ENCODE results near the gene LRMDA. TPM values are rescaled to one million over a fixed set of nuclear protein-coding genes. Genes with fewer than 3 reads are reported as not detected.

LRMDA gene
- total RNA-seq, 1 experiment from 2014 or later = 4.8 TPM

- H3K36me3 ChIP-seq (ENCODE audit: control insufficient read depth in 1 of 2, insufficient read depth in 2 of 2, low read length in 2 of 2) = no peaks in the 10 kb centered on the region
- no peaks in the 10 kb centered on the region for H4K20me1 ChIP-seq (ENCODE audit: insufficient read depth)
- peaks cover 0 to 8% of the 10 kb centered on the region in 2 experiments; a peak in 1 of 4 replicates for H3K4me1 ChIP-seq (ENCODE audit: control insufficient read depth in 1 of 2, insufficient read depth in 2 of 2, low read length in 2 of 2)
- H3K27ac ChIP-seq (ENCODE audit: low read depth, low read length) = no peak overlapping the region
- TF ChIP-seq POLR2AphosphoS5 (IDR thresholded peaks at IDR 0.05; ENCODE audit: low read depth, low read length) = no peak
- TF ChIP-seq EZH2 (IDR thresholded peaks at IDR 0.05) = no peak
- no peak for TF ChIP-seq ATF3 (IDR thresholded peaks at IDR 0.05)
- no peak for TF ChIP-seq EGR1 (IDR thresholded peaks at IDR 0.05; ENCODE audit: low read depth)
- no peak for TF ChIP-seq YY1 (IDR thresholded peaks at IDR 0.05; ENCODE audit: extremely low read depth, insufficient replicate concordance, low read depth, low read length)
- no peak for TF ChIP-seq CTCF (IDR thresholded peaks at IDR 0.05 in 2 of 3, conservative IDR thresholded peaks at IDR 0.05 in 1 of 3; ENCODE audit: borderline replicate concordance in 1 of 3, insufficient read depth in 1 of 3, low read depth in 2 of 3, low read length in 2 of 3)
- no peak for TF ChIP-seq ZFX (IDR thresholded peaks at IDR 0.05)
- H3K4me2 ChIP-seq (ENCODE audit: low read length) = no peak overlapping the region
- ATAC-seq (no peak), DNase-seq (ENCODE audit: low read depth, low spot score) (no peak)
- RAD21 ChIA-PET (ENCODE audit: low non-redundant PET in 1 of 2, low total read pairs in 2 of 2, uncharacterized antibody in 2 of 2, unreplicated experiment in 2 of 2) = interaction anchor here in 1 of 2 experiments (0.5 kb wide), 1 partner anchor 635 kb away, joined by 3 read pairs; no protein-coding TSS in a partner anchor
- H3K27me3 ChIP-seq (ENCODE audit: insufficient read depth, low read length) = no peaks in the 10 kb centered on the region
- H2AFZ ChIP-seq (ENCODE audit: low read depth, low read length, poor library complexity, severe bottlenecking) = no peak overlapping the region
- CTCF ChIA-PET = interaction anchor here (1.6 to 3.4 kb wide), 2 partner anchors 635 to 639 kb away, joined by 4 to 26 read pairs; no protein-coding TSS in a partner anchor
- BruUV-seq (replicated peaks) = no TSS peak
- intact Hi-C loops (cut with micrococcal nuclease) = loop anchor here (5.0 to 10.0 kb wide), 2 partner anchors 950 to 1078 kb away; no protein-coding TSS in a partner anchor
- no peaks in the 10 kb centered on the region for H3K9me2 ChIP-seq (ENCODE audit: insufficient read depth)
- no peak overlapping the region for H3K4me3 ChIP-seq (replicated peaks in 1 of 2; ENCODE audit: low read depth in 1 of 2, low read length in 2 of 2)
- no peak overlapping the region for H3K9ac ChIP-seq (ENCODE audit: low read length)
- no peaks in the 10 kb centered on the region for H3K9me3 ChIP-seq (ENCODE audit: control insufficient read depth in 1 of 2, insufficient read depth in 1 of 2, low read depth in 1 of 2, low read length in 2 of 2)
- POLR2A ChIA-PET = no interaction called here
- H3K79me2 ChIP-seq (ENCODE audit: insufficient read depth, low read length) = no peaks in the 10 kb centered on the region
These were observed 603.2 kb downstream of the LRMDA start for GRCh38 chr10:76034353-76035205.

All from HCT116 (cell line).